CD1c-positive myeloid dendritic cell (primary cell): ENCODE data around the gene ZSWIM8.
A peak's percentile ranks its signal among the peaks of the same experiment; 100 is the strongest.
"Not testable (repeated sequence)": the region's sequence is repeated elsewhere in the genome, so short reads cannot be mapped to it uniquely, and the experiment has no call there.

Experiments
- DNase-seq: peaks from one replicate; pipeline ENCODE4 v3.0.0-alpha.2; 2016; ENCODE audit errors: extremely low spot score

Gene ZSWIM8, protein sequence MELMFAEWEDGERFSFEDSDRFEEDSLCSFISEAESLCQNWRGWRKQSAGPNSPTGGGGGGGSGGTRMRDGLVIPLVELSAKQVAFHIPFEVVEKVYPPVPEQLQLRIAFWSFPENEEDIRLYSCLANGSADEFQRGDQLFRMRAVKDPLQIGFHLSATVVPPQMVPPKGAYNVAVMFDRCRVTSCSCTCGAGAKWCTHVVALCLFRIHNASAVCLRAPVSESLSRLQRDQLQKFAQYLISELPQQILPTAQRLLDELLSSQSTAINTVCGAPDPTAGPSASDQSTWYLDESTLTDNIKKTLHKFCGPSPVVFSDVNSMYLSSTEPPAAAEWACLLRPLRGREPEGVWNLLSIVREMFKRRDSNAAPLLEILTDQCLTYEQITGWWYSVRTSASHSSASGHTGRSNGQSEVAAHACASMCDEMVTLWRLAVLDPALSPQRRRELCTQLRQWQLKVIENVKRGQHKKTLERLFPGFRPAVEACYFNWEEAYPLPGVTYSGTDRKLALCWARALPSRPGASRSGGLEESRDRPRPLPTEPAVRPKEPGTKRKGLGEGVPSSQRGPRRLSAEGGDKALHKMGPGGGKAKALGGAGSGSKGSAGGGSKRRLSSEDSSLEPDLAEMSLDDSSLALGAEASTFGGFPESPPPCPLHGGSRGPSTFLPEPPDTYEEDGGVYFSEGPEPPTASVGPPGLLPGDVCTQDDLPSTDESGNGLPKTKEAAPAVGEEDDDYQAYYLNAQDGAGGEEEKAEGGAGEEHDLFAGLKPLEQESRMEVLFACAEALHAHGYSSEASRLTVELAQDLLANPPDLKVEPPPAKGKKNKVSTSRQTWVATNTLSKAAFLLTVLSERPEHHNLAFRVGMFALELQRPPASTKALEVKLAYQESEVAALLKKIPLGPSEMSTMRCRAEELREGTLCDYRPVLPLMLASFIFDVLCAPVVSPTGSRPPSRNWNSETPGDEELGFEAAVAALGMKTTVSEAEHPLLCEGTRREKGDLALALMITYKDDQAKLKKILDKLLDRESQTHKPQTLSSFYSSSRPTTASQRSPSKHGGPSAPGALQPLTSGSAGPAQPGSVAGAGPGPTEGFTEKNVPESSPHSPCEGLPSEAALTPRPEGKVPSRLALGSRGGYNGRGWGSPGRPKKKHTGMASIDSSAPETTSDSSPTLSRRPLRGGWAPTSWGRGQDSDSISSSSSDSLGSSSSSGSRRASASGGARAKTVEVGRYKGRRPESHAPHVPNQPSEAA (N-terminal part only)

DNA sequence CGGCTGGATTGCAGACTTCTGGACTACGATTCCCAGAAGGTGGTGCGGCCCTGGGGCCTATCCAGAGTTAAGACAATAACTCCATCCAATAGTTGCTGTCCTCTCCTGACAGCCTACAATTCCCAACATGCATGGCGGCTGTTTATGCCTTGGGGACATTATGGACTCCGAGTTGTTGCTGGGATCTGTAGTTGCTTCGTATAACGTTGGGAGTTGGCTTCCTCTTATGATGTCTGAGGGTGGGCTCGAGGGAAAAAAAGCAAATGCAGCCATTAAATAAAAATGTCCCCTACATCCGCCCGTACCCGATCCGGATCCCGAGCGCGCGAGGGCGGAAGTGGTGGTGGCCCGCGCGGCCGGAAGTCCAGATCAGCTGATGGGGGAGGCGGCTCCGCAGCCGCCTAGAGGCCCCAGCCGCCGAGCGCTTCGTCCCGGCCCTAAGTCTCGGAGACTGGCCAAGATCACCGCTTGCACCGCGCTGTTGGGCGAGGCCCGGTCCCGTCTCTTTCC is at the start of gene ZSWIM8:
Gene ZSWIM8 (plus strand): TSS at position 396 of the 510 bp plus-strand sequence. CDS start 273 bp downstream, outside the sequence.
- peak; percentile 94 for DNase-seq

DNA sequence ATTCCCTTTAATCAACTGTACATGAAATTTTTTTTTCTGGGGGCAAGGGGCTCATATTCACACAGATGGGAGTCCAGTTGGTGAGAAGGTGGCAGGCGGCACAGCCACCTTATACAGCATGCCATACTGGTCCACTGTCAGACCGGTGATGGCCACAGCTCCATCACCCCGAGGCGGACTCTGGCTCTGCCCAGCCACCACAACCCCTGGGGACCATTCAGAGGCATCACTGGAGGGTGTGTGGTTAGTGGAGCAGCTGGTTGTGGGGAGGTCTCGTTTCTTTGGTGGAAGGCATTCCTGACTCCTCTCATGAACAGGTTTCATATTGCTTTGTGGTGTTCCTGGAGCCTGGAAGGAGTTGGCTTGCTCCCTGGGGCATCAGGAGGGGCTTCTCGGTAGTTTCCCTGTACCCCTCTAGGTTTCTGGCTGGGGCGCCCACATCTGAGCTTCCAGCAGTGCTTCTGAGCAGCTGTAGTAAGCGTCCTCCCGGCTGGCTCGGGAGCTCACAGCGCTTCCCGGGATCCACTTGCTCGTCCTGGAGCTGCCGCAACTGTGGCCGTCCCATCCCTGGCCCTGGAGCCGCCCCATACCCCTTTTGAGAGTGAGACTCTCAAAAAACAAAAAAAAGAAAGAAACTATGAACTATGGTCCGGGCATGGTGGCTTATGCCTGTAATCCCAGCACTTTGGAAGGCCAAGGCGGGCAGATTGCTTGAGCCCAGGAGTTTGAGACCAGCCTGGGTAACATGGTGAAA is 44.7 kb upstream of the ZSWIM8 start:
- not testable (repeated sequence) for DNase-seq

DNA sequence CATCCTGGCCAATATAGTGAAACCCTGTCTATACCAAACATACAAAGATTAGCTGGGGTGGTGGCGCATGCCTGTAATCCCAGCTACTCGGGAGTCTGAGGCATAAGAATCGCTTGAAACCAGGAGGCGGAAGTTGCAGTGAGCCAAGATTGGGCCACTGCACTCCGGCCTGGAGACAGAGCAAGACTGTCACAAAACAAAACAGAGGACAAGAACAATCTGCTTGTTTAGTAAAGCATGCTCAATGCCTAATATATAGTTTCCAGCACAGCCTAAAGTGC is 43.0 kb upstream of the ZSWIM8 start:
- DNase-seq, result no peak

DNA sequence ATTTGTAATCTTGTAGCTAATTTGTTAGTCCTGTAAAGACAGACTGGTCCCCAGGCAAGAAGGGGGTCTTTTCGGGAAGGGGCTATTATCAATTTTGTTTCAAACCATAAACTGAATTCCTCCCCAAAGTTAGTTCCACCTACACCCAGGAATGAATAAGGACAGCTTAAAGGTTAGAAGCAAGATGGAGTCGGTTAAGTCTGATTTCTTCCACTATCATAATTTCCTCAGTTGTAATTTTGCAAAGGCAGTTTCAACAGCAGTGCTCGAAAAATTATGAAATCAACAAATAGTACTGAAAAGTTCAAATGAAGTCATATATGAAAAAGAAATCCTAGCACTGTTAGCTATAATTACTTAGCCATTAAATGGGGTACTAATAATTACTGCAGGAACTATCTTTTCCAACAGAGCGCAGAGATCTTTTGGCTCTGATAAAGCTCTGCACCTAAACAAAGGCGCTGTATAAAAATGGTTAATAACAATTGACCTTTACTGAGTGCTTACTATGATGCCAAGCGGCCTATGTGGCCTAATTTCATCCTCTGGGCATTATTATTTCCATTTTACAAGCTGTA is 42.0 kb upstream of the ZSWIM8 start:
- DNase-seq, result no peak

DNA sequence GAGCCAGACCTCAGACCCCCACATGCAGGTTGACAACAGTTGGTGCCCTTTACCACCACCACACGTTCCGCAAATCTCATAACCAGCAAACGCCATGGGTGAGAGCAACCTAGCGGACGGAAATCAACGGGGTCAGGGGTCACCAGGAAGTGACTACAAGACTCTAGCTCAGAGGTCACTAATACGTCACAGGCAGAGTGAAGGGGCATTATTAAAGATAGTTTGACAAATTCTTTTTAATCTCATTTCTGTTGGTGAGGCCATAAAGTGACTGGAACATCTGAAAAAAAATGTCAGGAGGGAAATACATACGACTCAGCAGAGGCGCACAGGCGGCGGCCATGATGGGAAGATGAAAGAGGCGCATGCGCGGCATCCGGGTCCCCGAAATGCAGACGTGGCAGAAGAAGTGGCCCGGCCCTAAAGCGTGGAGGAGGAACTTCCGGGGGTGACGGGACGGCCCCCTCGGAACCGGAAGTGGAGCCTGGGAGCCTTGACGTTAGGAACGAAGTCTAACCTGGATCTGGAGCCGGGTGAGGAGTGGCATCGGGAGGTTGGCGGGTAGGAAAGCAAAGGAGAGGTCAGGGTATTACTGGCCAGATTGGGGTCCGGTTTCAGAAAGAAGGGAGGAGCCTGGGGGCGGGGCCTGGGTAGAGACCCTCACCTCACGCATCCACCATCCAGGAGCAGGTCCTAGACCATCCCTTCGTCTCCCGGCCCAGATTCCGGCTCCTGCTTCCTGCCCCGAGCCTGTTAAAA is 41.3 kb upstream of the ZSWIM8 start, which contains the start of gene SEC24C:
Gene SEC24C (plus strand): TSS at position 468 of the 759 bp plus-strand sequence. CDS start 2,461 bp downstream, outside the sequence.
- peak; percentile 98 for DNase-seq

DNA sequence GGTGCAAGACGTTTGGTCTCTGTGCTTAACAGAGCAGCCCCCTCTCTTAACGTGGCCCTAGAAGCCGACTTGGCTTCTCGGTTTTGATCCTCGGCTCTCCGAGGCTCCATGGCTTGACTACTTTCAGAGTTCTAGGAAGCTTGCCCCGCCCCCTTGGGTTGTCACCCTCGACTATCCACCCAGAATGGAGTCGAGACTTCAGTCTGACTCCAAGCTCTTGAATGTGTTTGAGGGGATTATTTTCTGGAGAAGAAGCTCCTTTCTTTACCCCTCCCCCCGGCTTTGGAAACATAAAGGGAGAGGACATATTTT is 40.8 kb upstream of the ZSWIM8 start:
- DNase-seq, result peak; percentile 48

DNA sequence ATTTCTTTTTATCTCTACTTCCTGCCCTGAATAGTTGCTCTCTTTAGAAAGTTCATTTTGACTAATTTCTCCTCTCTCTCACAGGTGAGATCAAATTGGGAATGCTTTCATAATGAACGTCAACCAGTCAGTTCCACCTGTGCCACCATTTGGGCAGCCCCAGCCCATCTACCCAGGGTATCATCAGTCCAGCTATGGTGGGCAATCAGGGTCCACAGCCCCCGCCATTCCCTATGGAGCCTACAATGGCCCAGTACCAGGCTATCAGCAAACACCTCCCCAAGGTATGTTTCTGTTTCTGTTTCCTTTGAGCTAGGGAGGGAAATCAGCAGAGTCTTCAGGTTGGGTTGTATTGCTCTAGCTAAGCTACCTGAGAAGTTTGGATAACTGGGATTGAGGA is 38.7 kb upstream of the ZSWIM8 start:
- no peak for DNase-seq

DNA sequence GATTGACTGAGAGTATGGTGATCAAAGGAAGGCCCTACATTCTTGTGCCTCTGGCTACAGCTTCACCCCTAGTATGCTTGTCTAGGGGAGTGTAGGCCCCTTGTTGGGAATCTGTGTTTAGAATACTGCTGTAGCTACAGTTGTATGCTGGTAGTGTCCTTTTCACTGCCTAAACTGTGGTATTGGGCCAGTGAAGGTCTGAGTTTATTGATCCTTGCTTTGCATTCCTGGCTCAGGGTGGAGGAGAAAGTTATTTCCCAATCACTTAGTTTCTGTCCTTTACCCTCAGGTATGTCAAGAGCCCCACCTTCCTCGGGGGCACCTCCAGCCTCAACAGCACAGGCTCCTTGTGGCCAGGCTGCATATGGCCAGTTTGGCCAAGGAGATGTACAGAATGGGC is 34.6 kb upstream of the ZSWIM8 start:
- DNase-seq, result no peak

DNA sequence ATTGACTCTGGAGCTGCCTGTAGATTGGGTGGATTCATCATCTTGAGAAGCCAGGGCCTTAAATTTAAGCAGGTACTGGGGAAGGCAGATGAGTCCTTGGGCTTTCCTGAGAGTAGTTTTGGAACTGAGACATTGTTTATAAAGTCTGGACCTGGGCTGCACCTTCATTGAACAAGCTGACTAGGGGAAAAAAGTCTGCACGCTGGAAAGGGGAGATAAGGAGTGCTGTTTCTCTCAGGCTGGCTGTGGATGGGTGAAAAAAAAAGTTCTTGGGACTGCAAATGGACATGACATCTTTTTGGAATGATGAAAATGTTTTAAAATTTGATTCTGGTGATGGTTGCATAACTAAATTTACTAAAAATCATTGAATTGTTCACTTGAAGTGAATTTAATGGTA is 29.2 kb upstream of the ZSWIM8 start:
- DNase-seq, result no peak

DNA sequence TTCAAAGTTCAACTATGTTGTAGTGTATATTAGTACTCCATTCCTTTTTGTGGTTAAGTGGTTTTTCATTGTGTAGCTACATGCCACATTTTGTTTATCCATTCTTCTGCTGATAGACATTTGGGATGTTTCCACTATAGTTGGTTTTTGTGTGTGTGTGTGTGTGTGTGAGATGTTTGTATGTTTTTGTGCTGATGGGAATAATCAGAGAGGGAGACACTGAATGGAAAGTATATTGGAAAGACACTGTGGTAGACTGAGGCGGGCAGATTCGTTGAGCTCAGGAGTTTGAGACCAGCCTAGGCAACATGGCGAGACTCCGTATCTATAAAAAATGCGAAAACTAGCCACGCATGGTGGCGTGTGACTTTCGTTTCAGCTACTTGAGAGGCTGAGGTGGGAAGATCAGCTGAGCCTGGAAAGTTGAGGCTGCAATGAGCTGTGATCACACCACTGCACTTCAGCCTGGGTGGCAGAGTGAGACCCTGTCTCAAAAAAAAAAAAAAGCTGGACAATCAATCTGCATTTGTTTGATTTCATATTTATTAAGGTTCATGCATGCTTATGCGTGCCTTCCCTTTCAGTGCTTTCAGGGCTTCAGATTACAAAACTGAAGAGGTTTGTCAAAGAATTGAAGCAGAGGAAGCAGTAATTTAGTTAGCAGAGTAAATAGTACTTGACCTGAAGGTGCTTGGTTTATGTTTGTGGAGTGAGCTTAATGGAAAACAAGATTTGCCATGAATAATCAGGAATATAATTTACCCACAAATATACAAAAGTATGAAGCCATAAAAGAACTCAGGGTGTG is 26.5 kb upstream of the ZSWIM8 start:
- DNase-seq, result no peak

DNA sequence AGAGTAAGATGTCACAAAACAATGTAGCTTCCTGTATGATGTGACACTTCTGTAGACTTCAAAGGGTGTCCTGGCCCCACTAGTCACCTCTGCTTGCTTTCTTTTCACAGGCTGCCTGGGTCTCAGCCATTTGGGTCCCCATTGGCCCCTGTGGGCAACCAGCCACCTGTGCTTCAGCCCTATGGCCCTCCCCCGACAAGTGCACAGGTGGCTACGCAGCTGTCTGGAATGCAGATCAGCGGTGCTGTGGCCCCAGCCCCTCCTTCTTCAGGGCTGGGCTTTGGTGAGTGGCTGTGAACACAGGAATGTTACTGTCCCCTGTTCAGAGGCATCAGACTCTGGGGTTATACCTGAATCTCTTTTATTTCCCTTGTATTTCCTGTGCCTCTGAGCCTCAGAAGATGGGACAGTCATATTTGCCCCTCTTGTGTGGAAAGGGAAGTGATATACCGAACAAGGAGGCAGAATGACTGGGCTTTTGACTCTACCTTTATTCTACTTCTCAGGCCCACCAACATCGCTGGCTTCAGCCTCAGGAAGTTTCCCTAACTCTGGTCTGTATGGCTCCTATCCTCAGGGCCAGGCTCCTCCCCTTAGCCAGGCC is 25.8 kb upstream of the ZSWIM8 start:
- DNase-seq, result no peak

DNA sequence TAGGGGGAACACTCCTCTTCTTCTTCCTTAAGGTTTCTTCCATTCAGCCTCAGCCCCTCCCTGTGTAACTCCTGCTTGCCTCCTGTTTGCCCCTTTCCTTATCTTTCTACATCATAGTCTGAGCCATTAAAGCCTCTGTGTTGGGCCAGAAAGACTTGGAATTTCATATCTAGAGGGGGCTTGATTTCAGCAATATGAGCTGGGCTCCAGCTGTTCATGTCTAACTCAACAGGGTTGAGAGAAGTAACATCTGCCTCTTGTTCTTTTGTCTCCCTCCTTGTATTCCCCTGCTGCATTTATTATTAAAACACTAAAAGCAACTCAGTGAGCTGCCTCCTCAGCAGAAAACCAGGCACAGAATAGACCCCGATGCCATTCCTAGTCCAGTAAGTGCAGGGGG is 23.6 kb upstream of the ZSWIM8 start:
- DNase-seq, result no peak

DNA sequence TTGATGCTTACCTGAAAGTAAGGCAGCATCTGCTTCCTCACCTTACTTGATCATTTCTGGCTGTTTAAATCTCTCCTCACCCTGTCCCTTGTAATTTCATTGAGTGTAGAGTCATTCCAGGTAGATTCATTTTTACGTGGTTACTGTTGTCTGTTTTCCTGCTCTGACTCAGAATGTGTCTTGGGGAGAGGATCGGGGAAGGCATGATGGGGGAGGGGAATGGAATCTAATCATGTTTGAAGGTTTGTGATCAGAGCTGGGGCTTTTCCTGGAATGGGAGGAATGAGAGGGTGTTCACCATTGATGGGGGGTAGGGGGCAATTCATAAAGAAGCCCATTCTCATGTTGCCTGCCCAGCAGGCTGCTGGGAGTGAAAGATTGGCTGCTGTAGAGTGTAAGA is 22.5 kb upstream of the ZSWIM8 start:
- DNase-seq, result no peak

DNA sequence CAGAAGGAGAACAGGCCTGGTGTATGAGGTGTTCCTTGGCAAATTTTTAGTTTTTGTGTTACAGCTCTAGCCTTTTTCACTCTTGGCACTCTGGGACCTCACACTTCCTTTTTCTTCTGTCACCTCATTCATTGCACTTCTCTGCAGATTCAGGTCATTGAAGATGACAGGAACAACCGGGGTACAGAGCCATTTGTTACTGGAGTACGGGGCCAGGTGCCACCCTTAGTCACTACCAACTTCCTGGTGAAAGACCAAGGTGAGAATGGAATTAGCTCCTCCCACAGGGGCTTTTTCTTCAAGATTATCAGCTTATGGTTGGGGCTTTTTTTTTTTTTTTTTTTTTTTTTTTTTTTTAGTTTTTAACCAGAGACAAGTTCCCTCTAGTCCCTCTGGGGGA is 22.1 kb upstream of the ZSWIM8 start:
- DNase-seq, result no peak

DNA sequence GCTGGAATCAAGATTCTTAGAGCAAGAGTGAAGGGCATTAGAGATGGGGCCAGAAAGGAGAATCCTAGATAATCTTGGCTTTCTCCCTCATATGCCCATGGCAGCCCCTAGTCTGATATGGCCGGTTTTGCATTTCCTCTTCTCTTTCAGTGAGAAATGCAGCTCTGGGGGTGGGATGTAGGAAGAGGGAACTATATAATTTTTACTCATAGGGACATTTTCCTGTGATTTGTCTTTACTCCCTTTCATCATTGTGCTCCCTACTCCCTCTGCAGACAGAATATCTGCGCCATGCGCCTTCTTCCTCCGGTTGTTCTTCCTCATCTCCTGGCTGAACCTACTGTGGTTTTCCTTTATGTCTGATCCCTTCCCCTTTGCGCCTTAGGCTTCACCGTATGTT is 20.3 kb upstream of the ZSWIM8 start:
- peak; percentile 32 for DNase-seq

DNA sequence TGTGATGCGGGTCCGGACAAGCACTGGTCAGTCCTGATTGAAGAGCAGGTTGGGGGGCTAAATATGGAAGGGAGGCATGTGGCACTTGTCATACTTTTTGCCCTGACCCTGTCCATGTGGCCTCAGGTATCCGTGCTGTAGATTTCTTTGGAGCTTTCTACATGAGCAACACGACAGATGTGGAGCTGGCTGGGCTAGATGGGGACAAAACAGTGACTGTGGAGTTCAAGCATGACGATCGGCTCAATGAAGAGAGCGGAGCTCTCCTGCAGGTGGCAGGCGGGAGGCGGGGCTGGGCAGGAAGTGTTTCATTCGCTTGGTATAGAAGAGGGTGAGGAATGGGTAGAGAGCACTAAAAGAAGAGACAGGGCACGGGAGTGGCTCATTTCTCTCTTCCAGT is 16.5 kb upstream of the ZSWIM8 start:
- no peak for DNase-seq

DNA sequence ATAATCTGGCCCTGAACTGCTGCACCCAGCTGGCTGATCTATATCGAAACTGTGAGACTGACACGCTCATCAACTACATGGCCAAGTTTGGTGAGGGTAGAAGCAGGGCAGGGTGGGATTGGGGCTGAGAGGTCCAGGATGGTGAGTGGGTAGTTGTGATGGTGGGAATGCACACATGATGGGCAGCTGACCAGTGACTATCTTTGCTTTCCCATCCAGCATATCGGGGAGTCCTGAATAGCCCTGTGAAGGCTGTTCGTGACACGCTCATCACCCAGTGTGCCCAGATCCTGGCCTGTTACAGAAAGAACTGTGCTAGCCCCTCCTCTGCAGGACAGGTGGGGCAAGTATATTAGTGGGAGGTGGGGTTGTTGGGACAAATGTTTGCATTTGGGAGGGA is 16.0 kb upstream of the ZSWIM8 start:
- no peak for DNase-seq

DNA sequence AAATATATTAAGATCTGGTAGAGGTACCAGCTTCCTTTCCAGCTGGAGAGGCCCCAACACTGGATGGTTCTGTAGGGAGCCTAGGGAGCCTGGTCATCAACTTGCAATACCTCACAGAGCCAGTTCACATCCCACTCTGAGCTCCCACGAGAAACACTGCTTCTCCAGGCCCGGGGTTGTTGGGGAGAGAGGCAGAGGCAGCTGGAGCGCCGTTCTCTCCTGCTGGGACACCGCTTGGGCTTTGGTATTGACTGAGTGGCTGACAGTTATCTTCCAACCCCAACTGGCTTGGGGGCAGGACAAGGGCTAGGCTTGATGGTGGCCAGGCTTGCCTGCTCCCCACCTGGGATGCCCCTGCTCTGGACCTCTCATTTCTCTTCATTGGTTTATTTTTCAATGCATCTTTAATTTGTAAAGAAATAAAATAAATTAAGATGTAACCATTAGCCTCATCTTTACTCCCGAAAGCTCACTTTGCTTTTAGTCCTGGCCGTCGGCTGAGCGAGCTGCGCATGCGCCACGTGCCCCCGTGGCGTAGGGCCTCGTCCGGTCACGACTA is 13.6 kb upstream of the ZSWIM8 start:
- DNase-seq, result peak; percentile 92
